Measurements from ENCODE around the gene RBM34. TPM values are rescaled to one million over a fixed set of nuclear protein-coding genes. Genes with fewer than 3 reads are reported as not detected.

The RBM34 gene
- total and polyA plus RNA-seq, 10 of the 15 experiments (the other 5 are each of a cell fraction or from before 2014, with no cell fraction given): 46.4 to 132 (median 109) TPM

DNA sequence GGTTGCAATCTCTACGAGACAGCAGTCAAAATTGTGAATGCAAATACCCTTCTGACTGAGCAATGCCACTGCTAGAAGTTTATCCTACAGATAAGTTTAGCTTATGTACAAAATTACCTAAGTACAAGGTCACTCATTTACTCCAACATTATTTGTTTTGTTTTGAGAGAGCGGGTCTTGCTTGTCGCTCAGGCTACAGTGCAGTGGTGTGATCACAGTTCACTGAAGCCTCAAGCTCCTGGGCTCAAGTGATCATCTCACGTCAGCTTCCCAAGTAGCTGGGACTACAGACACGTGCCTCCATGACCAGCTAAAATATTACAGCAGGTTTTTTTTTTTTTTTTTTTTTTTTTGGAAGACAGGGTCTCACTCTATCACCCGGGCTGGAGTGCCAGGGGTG is 15.4 kb downstream of the RBM34 start:
- H4K20me1 ChIP-seq (ENCODE audit: control insufficient read depth, insufficient read depth): 0 out of 2 replicates have a peak, but pooled peaks cover 3% of the 10 kb centered on the region
- ChIA-PET POLR2A (interaction anchor here (0.6 to 1.6 kb wide), 4 partner anchors 11 to 617 kb away, joined by 3 to 7 read pairs (median 4); partner anchors contain the start of gene RBM34), CTCF (interaction anchor here (1.4 to 1.5 kb wide), 2 partner anchors 11 to 22 kb away, joined by 4 to 6 read pairs; no protein-coding TSS in a partner anchor), SMC1A (ENCODE audit: uncharacterized antibody, unreplicated experiment) (interaction anchor here (0.7 to 2.8 kb wide), 5 partner anchors 12 to 40 kb away, joined by 3 to 8 read pairs (median 5); partner anchors contain the start of gene RBM34), RAD21 (ENCODE audit: unreplicated experiment) (interaction anchor here (0.6 kb wide), 2 partner anchors 50 to 104 kb away, joined by 3 read pairs; no protein-coding TSS in a partner anchor)
- no peak overlapping the region for H3K9ac ChIP-seq (ENCODE audit: control insufficient read depth, insufficient read depth, low read length)
- peaks cover 18% of the 10 kb centered on the region for H3K4me1 ChIP-seq (ENCODE audit: control insufficient read depth, insufficient read depth, low read length)
- no peak overlapping the region for H2AFZ ChIP-seq (ENCODE audit: control insufficient read depth, low read depth, low read length)
- no peak overlapping the region for H3K27ac ChIP-seq (ENCODE audit: control insufficient read depth, insufficient read depth)
- no peak overlapping the region for H3K4me3 ChIP-seq
- in situ Hi-C loops (cut with MboI): no loop called here
- 58% methylated on average over 6 of the region's 6 CpGs for WGBS (ENCODE audit: insufficient coverage, insufficient replicate concordance, low lambda C conversion rate, missing lambda C conversion rate)
- intact Hi-C loops (cut with micrococcal nuclease; ENCODE audit: unreplicated experiment): no loop called here
- peaks cover 2% of the 10 kb centered on the region for H3K79me2 ChIP-seq (ENCODE audit: control insufficient read depth, insufficient read depth, low read length)
- no peak for FAIRE-seq
- H3K36me3 ChIP-seq (ENCODE audit: control insufficient read depth in 2 of 2, insufficient read depth in 2 of 2, low read length in 1 of 2): peaks cover 6 to 35% of the 10 kb centered on the region in 2 experiments
- no peak for ATAC-seq
- TF ChIP-seq MEF2B (IDR thresholded peaks at IDR 0.05; ENCODE audit: partially characterized antibody, poor library complexity, severe bottlenecking) (no peak), ZNF24 (IDR thresholded peaks at IDR 0.05) (no peak)
- TF ChIP-seq, protein P1, sequence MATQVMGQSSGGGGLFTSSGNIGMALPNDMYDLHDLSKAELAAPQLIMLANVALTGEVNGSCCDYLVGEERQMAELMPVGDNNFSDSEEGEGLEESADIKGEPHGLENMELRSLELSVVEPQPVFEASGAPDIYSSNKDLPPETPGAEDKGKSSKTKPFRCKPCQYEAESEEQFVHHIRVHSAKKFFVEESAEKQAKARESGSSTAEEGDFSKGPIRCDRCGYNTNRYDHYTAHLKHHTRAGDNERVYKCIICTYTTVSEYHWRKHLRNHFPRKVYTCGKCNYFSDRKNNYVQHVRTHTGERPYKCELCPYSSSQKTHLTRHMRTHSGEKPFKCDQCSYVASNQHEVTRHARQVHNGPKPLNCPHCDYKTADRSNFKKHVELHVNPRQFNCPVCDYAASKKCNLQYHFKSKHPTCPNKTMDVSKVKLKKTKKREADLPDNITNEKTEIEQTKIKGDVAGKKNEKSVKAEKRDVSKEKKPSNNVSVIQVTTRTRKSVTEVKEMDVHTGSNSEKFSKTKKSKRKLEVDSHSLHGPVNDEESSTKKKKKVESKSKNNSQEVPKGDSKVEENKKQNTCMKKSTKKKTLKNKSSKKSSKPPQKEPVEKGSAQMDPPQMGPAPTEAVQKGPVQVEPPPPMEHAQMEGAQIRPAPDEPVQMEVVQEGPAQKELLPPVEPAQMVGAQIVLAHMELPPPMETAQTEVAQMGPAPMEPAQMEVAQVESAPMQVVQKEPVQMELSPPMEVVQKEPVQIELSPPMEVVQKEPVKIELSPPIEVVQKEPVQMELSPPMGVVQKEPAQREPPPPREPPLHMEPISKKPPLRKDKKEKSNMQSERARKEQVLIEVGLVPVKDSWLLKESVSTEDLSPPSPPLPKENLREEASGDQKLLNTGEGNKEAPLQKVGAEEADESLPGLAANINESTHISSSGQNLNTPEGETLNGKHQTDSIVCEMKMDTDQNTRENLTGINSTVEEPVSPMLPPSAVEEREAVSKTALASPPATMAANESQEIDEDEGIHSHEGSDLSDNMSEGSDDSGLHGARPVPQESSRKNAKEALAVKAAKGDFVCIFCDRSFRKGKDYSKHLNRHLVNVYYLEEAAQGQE (IDR thresholded peaks at IDR 0.05; ENCODE audit: low read depth, low read length): no peak
- H3K9me3 ChIP-seq (replicated peaks; ENCODE audit: control insufficient read depth, insufficient read depth, low read length): no peaks in the 10 kb centered on the region
- no peak for DNase-seq (ENCODE audit: low read depth, low spot score)
- BruUV-seq (replicated peaks): no TSS peak
- no peaks in the 10 kb centered on the region for H3K27me3 ChIP-seq (replicated peaks in 1 of 2; ENCODE audit: control insufficient read depth in 2 of 2, insufficient read depth in 2 of 2, low read length in 1 of 2)
- 0 out of 2 replicates have a peak overlapping the region, but pooled peaks have one; percentile 8 for H3K4me2 ChIP-seq (ENCODE audit: control insufficient read depth, insufficient read depth)

Measured in GM12878 (cell line).